Testis (tissue), 3 donors: ENCODE data around the gene RBP5. TPM values are rescaled to one million over a fixed set of nuclear protein-coding genes. Genes with fewer than 3 reads are reported as not detected.

ENCODE experiments used
- DNase-seq: peaks from one replicate; pipeline ENCODE4 v3.0.0-alpha.2; 2019
- H3K27ac ChIP-seq, 2 donors: fragments of 200-600 bp; sonication (generic); one replicate each; pipeline ENCODE4 v1.5.1; 2019
- H3K27me3 ChIP-seq: fragments of 200-600 bp; sonication (generic); one replicate; pipeline ENCODE4 v1.5.1; 2019
- H3K36me3 ChIP-seq: fragments of 200-600 bp; sonication (generic); one replicate; pipeline ENCODE4 v1.5.1; 2017; ENCODE audit warnings: low read depth; ENCODE audit errors: missing control alignments
- H3K4me1 ChIP-seq: fragments of 200-600 bp; sonication (generic); one replicate; pipeline ENCODE4 v1.5.1; 2019
- H3K4me3 ChIP-seq, 2 donors: fragments of 200-600 bp; sonication (generic); one replicate each; pipeline ENCODE4 v1.5.1; 2017 to 2019
- H3K9me3 ChIP-seq: fragments of 200-600 bp; sonication (generic); one replicate; pipeline ENCODE4 v1.5.1; 2017
- CTCF ChIP-seq, 3 experiments: fragments of 450-650 bp in 2 of 3; fragments of 200-600 bp in 1 of 3; sonication (generic) in 1 of 3; IDR thresholded peaks; one replicate each; pipeline ENCODE4 v1.5.1; 2016 to 2019; ENCODE audit warnings: antibody characterized with exemption in 3 of 3, mild to moderate bottlenecking in 2 of 3, moderate library complexity in 1 of 3
- POLR2A ChIP-seq: fragments of 450-650 bp; IDR thresholded peaks from one replicate; pipeline ENCODE4 v1.6.1; 2017; ENCODE audit warnings: antibody characterized with exemption, mild to moderate bottlenecking, moderate library complexity
- WGBS, 2 donors: methylation state at CpG; one replicate each; pipeline ENCODE4 v1.1.5; 2018; 5-methylcytosine and 5-hydroxymethylcytosine counted together
- intact Hi-C: fragments of 100-400 bp; cut with DNase I; formaldehyde crosslinking; loops from one replicate; pipeline ENCODE4 v1.15.1; 2023; ENCODE audit warnings: low total_unique reads
- polyA plus RNA-seq: library from polyadenylated mRNA; stranded (reverse); fragments of 350-450 nt; fragmentation: Illumina TruSeq; extraction: RNeasy Lipid Tissue Mini Kit (QIAGEN cat#74804); gene quantifications from one replicate; pipeline ENCODE4 v1.2.3, GENCODE V29; 2014; ENCODE audit warnings: low read depth, low replicate concordance; ENCODE audit not compliant: insufficient read depth
- total RNA-seq, 2 donors: library from RNA; depleted of rRNA; stranded (reverse); fragments of >200 nt; gene quantifications; one replicate each; pipeline ENCODE4 v1.2.3, GENCODE V29; 2016

RBP5 gene
- total and polyA plus RNA-seq, 3 donors from 2014 or later: 1.1 to 11.8 (median 4.0) TPM

DNA sequence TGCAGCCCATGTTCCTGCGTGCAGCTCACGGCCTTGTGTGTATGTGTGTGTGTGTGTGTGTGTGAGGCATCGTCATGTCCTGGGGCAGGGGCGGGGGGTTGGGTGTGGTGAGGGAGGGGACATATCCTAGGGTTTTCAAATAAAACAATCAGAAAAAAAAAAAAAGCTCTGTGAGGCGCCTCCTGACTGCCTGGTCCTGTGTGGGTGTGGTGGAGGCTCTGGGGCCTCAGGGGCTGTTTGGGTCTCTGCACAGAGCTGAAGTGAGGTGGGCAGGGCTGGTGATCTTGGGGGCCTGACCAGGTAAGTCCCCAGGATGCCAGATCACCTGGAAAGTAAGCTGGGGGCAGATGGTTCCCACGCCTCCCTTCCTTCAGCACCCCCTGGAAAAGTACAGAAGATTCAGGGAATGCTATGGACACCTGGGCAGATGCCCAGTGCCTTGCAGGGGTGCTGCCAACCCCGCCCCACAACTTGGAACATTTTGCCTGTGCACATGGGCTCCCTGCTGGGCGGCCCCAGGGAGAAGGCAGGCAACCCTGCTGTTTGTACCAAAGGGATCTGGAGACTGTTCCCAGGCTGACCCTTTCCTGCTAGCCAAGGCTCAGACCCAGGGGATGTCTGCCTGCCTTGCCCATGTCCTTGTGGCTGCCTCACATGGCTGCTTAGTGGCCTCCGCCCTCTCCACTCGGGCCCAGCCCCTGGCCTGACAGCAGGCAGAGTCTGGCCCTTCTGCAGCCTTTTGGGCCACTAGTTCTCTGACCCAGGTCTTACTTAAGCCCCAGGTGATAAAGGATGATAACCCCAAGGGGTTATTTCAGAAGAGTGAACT is 30.3 kb upstream of the RBP5 start:
- no peak for TF ChIP-seq POLR2A
- no peak for TF ChIP-seq CTCF (IDR thresholded peaks at IDR 0.05)
- Histone ChIP-seq H3K36me3 (no peaks in the 10 kb centered on the region), H3K27ac (no peak overlapping the region), H3K4me3 (no peak overlapping the region), H3K27me3 (no peaks in the 10 kb centered on the region), H3K9me3 (no peaks in the 10 kb centered on the region), H3K4me1 (no peaks in the 10 kb centered on the region)
- 90 to 93% methylated on average over 5 to 9 of the region's 10 CpGs for WGBS, 2 donors
- DNase-seq: no peak
- intact Hi-C loops: no loop called here

- TF ChIP-seq POLR2A (no peak), CTCF (IDR thresholded peaks at IDR 0.05) (no peak)
- DNase-seq: no peak
- intact Hi-C loops: no loop called here
These were observed 28.7 kb upstream of the RBP5 start for GRCh38 chr12:7157391-7157790.

GRCh38 chr12:7156259-7157197 is 27.8 kb upstream of the RBP5 start:
- TF ChIP-seq CTCF (IDR thresholded peaks at IDR 0.05): no peak
- TF ChIP-seq POLR2A: no peak
- Histone ChIP-seq H3K4me3 (no peak overlapping the region), H3K36me3 (no peaks in the 10 kb centered on the region), H3K27ac (no peak overlapping the region), H3K27me3 (no peaks in the 10 kb centered on the region), H3K9me3 (no peaks in the 10 kb centered on the region), H3K4me1 (no peaks in the 10 kb centered on the region)
- intact Hi-C loops: no loop called here
- DNase-seq: no peak
- 81 to 88% methylated on average over 9 to 24 of the region's 24 CpGs for WGBS, 2 donors

More at GRCh38 chr12:7157391-7157790, 28.7 kb upstream of the RBP5 start:
- WGBS, 2 donors: 93 to 95% methylated on average over 12 to 17 of the region's 17 CpGs
- Histone ChIP-seq H3K36me3 (no peaks in the 10 kb centered on the region), H3K27ac (no peak overlapping the region), H3K27me3 (no peaks in the 10 kb centered on the region), H3K9me3 (no peaks in the 10 kb centered on the region), H3K4me1 (no peaks in the 10 kb centered on the region), H3K4me3 (no peak overlapping the region)

- Histone ChIP-seq H3K27ac (no peak overlapping the region), H3K4me1 (no peaks in the 10 kb centered on the region), H3K4me3 (no peak overlapping the region), H3K9me3 (no peaks in the 10 kb centered on the region), H3K36me3 (no peaks in the 10 kb centered on the region), H3K27me3 (no peaks in the 10 kb centered on the region)
- DNase-seq: no peak
- 91 to 92% methylated on average over 5 to 8 of the region's 8 CpGs for WGBS, 2 donors
- intact Hi-C loops: no loop called here
- no peak for TF ChIP-seq CTCF (IDR thresholded peaks at IDR 0.05)
- TF ChIP-seq POLR2A: no peak
These were observed 26.9 kb upstream of the RBP5 start for GRCh38 chr12:7155471-7156034.
